Neural progenitor cell (in vitro differentiated cells): ENCODE data around the gene SRXN1. TPM values are rescaled to one million over a fixed set of nuclear protein-coding genes. Genes with fewer than 3 reads are reported as not detected.

Experiments
- DNase-seq: peaks from one replicate; pipeline ENCODE4 v3.0.0-alpha.2; 2016; ENCODE audit warnings: low spot score
- H2AFZ ChIP-seq: fragments of 200-600 bp; sonication (generic); replicated peaks from 2 replicates; pipeline ENCODE4 v1.6.1; 2016; ENCODE audit warnings: antibody characterized with exemption
- H3F3A ChIP-seq: fragments of 200-600 bp; sonication (generic); 2 replicates; pipeline ENCODE4 v1.6.1; 2016; ENCODE audit warnings: antibody characterized with exemption, low read depth
- H3K27ac ChIP-seq: fragments of 200-600 bp; sonication (generic); 2 replicates; pipeline ENCODE4 v1.5.1; 2016; ENCODE audit warnings: mild to moderate bottlenecking
- H3K27me3 ChIP-seq: fragments of 200-600 bp; sonication (generic); 2 replicates; pipeline ENCODE4 v1.6.1; 2016; ENCODE audit warnings: mild to moderate bottlenecking, moderate library complexity
- H3K36me3 ChIP-seq: fragments of 200-600 bp; sonication (generic); 2 replicates; pipeline ENCODE4 v1.5.1; 2016
- H3K4me1 ChIP-seq: fragments of 200-600 bp; sonication (generic); 2 replicates; pipeline ENCODE4 v1.6.1; 2016; ENCODE audit warnings: mixed run types
- H3K4me2 ChIP-seq: fragments of 200-600 bp; sonication (generic); 2 replicates; pipeline ENCODE4 v1.6.1; 2016
- H3K4me3 ChIP-seq: fragments of 200-600 bp; sonication (generic); 2 replicates; pipeline ENCODE4 v1.5.1; 2016
- H3K79me2 ChIP-seq: fragments of 200-600 bp; sonication (generic); 2 replicates; pipeline ENCODE4 v1.6.1; 2016; ENCODE audit warnings: low read depth
- H3K9ac ChIP-seq: fragments of 200-600 bp; sonication (generic); 2 replicates; pipeline ENCODE4 v1.6.1; 2016
- H3K9me3 ChIP-seq: fragments of 200-600 bp; sonication (generic); 2 replicates; pipeline ENCODE4 v1.5.1; 2016; ENCODE audit warnings: low read depth
- H4K20me1 ChIP-seq: fragments of 200-600 bp; sonication (generic); 2 replicates; pipeline ENCODE4 v1.6.1; 2016; ENCODE audit warnings: low read depth
- H3K27ac Mint-ChIP-seq: 3 replicates; pipeline ENCODE4 v1.8.0; 2021; ENCODE audit warnings: mixed read lengths
- H3K27me3 Mint-ChIP-seq: 2 replicates; pipeline ENCODE4 v1.8.0; 2022; ENCODE audit warnings: low read depth, mild to moderate bottlenecking, inconsistent platforms, moderate library complexity, mixed read lengths; ENCODE audit not compliant: insufficient read depth
- H3K36me3 Mint-ChIP-seq: 3 replicates; pipeline ENCODE4 v1.8.0; 2021; ENCODE audit warnings: mixed read lengths
- H3K4me1 Mint-ChIP-seq: 3 replicates; pipeline ENCODE4 v1.8.0; 2021; ENCODE audit warnings: mixed read lengths
- H3K4me3 Mint-ChIP-seq: 3 replicates; pipeline ENCODE4 v1.8.0; 2021; ENCODE audit warnings: mild to moderate bottlenecking, moderate library complexity, mixed read lengths
- H3K9me3 Mint-ChIP-seq: 3 replicates; pipeline ENCODE4 v1.8.0; 2020; ENCODE audit warnings: mixed read lengths
- CTCF ChIP-seq: fragments of 200-600 bp; sonication (generic); IDR thresholded peaks from 2 replicates; pipeline ENCODE4 v1.5.1; 2017; ENCODE audit warnings: antibody characterized with exemption, mild to moderate bottlenecking
- EZH2 ChIP-seq: fragments of 200-600 bp; sonication (generic); IDR thresholded peaks from 2 replicates; pipeline ENCODE4 v1.6.1; 2017; ENCODE audit warnings: antibody characterized with exemption, mild to moderate bottlenecking, moderate library complexity
- EZH2phosphoT487 ChIP-seq: fragments of 200-600 bp; sonication (generic); IDR thresholded peaks from 2 replicates; pipeline ENCODE4 v1.6.1; 2017; ENCODE audit warnings: antibody characterized with exemption
- total RNA-seq: library from RNA; depleted of rRNA; stranded (reverse); fragments of >200 nt; gene quantifications from 2 replicates; pipeline ENCODE4 v1.2.3, GENCODE V29; 2015; ENCODE audit warnings: low replicate concordance

SRXN1 gene
- total RNA-seq, 1 donor from 2014 or later = 6.8 TPM

- no peaks in the 10 kb centered on the region for H3K79me2 ChIP-seq
- no peaks in the 10 kb centered on the region for H3F3A ChIP-seq
- H2AFZ ChIP-seq = no peak overlapping the region
- DNase-seq = no peak
- H4K20me1 ChIP-seq = no peaks in the 10 kb centered on the region
- H3K27me3 ChIP-seq = no peaks in the 10 kb centered on the region
- no peak overlapping the region for H3K4me3 ChIP-seq
- no peak overlapping the region for H3K9ac ChIP-seq
- H3K4me2 ChIP-seq = no peak overlapping the region
- Mint-ChIP-seq H3K36me3 (no peaks in the 10 kb centered on the region), H3K4me1 (peaks cover 22% of the 10 kb centered on the region), H3K9me3 (peaks cover 4% of the 10 kb centered on the region), H3K4me3 (no peak overlapping the region), H3K27ac (no peak overlapping the region), H3K27me3 (peaks cover 9% of the 10 kb centered on the region)
- no peak for TF ChIP-seq EZH2
- no peak for TF ChIP-seq CTCF
- no peak for TF ChIP-seq EZH2phosphoT487
- H3K9me3 ChIP-seq = no peaks in the 10 kb centered on the region
- no peaks in the 10 kb centered on the region for H3K36me3 ChIP-seq
- peaks cover 8% of the 10 kb centered on the region for H3K4me1 ChIP-seq
- no peak overlapping the region for H3K27ac ChIP-seq
Observed at GRCh38 chr20:623021-623420, 30.0 kb downstream of the SRXN1 start.

DNA sequence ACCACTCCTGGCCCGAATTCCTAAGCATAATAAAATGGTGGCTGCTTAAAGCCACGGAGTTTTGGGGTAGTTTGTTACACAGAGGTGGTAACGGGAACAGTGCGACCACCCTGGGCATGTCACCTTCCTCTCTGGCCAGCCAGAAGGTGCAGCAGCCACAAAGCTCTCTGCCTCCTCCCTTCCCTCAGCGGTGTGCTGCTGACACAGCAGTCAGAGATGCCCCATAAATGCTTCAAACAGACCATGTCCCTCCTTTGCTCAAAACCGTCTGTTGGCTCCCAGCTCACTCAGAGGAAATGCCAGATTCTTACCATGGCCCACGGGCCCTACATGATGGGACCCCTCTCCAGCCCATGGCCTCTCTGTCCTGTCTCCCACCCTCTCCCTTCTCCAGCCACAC, 30.8 kb downstream of the SRXN1 start:
- H3K4me1 Mint-ChIP-seq = peaks cover 22% of the 10 kb centered on the region
- no peaks in the 10 kb centered on the region for H3F3A ChIP-seq
- no peak overlapping the region for H3K27ac Mint-ChIP-seq
- no peaks in the 10 kb centered on the region for H3K36me3 Mint-ChIP-seq
- H3K27me3 ChIP-seq = no peaks in the 10 kb centered on the region
- no peaks in the 10 kb centered on the region for H4K20me1 ChIP-seq
- TF ChIP-seq EZH2 = no peak
- no peak overlapping the region for H3K4me3 ChIP-seq
- peaks cover 10% of the 10 kb centered on the region for H3K27me3 Mint-ChIP-seq
- no peak for DNase-seq
- H3K36me3 ChIP-seq = no peaks in the 10 kb centered on the region
- H3K4me2 ChIP-seq = no peak overlapping the region
- no peak overlapping the region for H3K4me3 Mint-ChIP-seq
- no peaks in the 10 kb centered on the region for H3K9me3 ChIP-seq
- H3K4me1 ChIP-seq = peaks cover 8% of the 10 kb centered on the region
- H3K79me2 ChIP-seq = no peaks in the 10 kb centered on the region
- no peak overlapping the region for H2AFZ ChIP-seq
- H3K27ac ChIP-seq = no peak overlapping the region
- peaks cover 10% of the 10 kb centered on the region for H3K9me3 Mint-ChIP-seq
- no peak overlapping the region for H3K9ac ChIP-seq

- DNase-seq = no peak
- Histone ChIP-seq H3F3A (no peaks in the 10 kb centered on the region), H3K27me3 (no peaks in the 10 kb centered on the region), H2AFZ (no peak overlapping the region), H3K27ac (no peak overlapping the region), H4K20me1 (no peaks in the 10 kb centered on the region), H3K4me1 (peaks cover 8% of the 10 kb centered on the region), H3K4me3 (no peak overlapping the region), H3K9ac (no peak overlapping the region), H3K36me3 (no peaks in the 10 kb centered on the region), H3K9me3 (no peaks in the 10 kb centered on the region), H3K79me2 (no peaks in the 10 kb centered on the region), H3K4me2 (no peak overlapping the region)
- H3K4me1 Mint-ChIP-seq = peaks cover 22% of the 10 kb centered on the region
- no peaks in the 10 kb centered on the region for H3K36me3 Mint-ChIP-seq
- H3K9me3 Mint-ChIP-seq = peaks cover 13% of the 10 kb centered on the region
- H3K27me3 Mint-ChIP-seq = peaks cover 8% of the 10 kb centered on the region
- no peak overlapping the region for H3K27ac Mint-ChIP-seq
- TF ChIP-seq EZH2phosphoT487 (no peak), EZH2 (no peak), CTCF (no peak)
- H3K4me3 Mint-ChIP-seq = no peak overlapping the region
Observed at GRCh38 chr20:621125-621756, 31.8 kb downstream of the SRXN1 start.

GRCh38 chr20:620246-620645, 32.8 kb downstream of the SRXN1 start:
- Histone ChIP-seq H3F3A (no peaks in the 10 kb centered on the region), H2AFZ (peak overlapping the region; percentile 1), H3K9me3 (no peaks in the 10 kb centered on the region), H3K36me3 (no peaks in the 10 kb centered on the region), H3K79me2 (no peaks in the 10 kb centered on the region), H3K27ac (no peak overlapping the region), H3K4me2 (no peak overlapping the region), H3K27me3 (no peaks in the 10 kb centered on the region), H3K9ac (no peak overlapping the region), H3K4me1 (peaks cover 8% of the 10 kb centered on the region), H3K4me3 (no peak overlapping the region), H4K20me1 (no peaks in the 10 kb centered on the region)
- DNase-seq = no peak
- peaks cover 22% of the 10 kb centered on the region for H3K4me1 Mint-ChIP-seq
- peaks cover 13% of the 10 kb centered on the region for H3K9me3 Mint-ChIP-seq
- H3K27me3 Mint-ChIP-seq = peaks cover 8% of the 10 kb centered on the region
- H3K4me3 Mint-ChIP-seq = no peak overlapping the region
- no peaks in the 10 kb centered on the region for H3K36me3 Mint-ChIP-seq
- H3K27ac Mint-ChIP-seq = peak overlapping the region; percentile 54
- no peak for TF ChIP-seq EZH2
- no peak for TF ChIP-seq EZH2phosphoT487
- TF ChIP-seq CTCF = no peak
